ENCODE results near the gene ACSM2A.

DNA sequence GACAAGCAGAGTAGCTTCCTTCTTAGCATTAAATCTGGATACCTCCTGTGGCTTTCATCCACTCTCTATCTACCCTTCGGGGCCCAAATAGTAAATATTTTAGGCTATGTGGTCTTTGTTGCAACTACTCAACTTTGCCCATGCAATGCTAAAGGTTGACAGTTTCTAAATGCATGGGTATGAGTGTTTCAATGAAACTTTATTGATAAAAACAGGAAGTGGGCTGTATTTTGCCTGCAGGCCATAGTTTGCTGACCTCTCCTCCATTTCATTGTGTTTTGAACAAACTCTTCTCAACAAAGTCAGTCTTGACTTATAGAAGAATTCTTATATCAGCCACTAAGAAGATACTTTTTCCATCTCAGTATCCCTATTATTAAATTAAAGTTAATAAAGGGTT, 34.1 kb downstream of the ACSM2A start:
- TF ChIP-seq, protein P1, sequence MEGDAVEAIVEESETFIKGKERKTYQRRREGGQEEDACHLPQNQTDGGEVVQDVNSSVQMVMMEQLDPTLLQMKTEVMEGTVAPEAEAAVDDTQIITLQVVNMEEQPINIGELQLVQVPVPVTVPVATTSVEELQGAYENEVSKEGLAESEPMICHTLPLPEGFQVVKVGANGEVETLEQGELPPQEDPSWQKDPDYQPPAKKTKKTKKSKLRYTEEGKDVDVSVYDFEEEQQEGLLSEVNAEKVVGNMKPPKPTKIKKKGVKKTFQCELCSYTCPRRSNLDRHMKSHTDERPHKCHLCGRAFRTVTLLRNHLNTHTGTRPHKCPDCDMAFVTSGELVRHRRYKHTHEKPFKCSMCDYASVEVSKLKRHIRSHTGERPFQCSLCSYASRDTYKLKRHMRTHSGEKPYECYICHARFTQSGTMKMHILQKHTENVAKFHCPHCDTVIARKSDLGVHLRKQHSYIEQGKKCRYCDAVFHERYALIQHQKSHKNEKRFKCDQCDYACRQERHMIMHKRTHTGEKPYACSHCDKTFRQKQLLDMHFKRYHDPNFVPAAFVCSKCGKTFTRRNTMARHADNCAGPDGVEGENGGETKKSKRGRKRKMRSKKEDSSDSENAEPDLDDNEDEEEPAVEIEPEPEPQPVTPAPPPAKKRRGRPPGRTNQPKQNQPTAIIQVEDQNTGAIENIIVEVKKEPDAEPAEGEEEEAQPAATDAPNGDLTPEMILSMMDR (IDR thresholded peaks at IDR 0.05; ENCODE audit: poor library complexity, severe bottlenecking): no peak
- TF ChIP-seq MXI1 (conservative IDR thresholded peaks at IDR 0.05; ENCODE audit: poor library complexity, severe bottlenecking) (no peak), EZH2 (IDR thresholded peaks at IDR 0.05; ENCODE audit: borderline replicate concordance, insufficient read depth, low read length, poor library complexity, severe bottlenecking) (no peak), POLR2AphosphoS5 (IDR thresholded peaks at IDR 0.05) (no peak), SMC3 (conservative IDR thresholded peaks at IDR 0.05; ENCODE audit: poor library complexity) (no peak), TAF1 (IDR thresholded peaks at IDR 0.05; ENCODE audit: low read depth) (no peak), RAD21 (conservative IDR thresholded peaks at IDR 0.05) (no peak), EP300 (conservative IDR thresholded peaks at IDR 0.05; ENCODE audit: poor library complexity, severe bottlenecking) (no peak)
- TF ChIP-seq, protein P2, sequence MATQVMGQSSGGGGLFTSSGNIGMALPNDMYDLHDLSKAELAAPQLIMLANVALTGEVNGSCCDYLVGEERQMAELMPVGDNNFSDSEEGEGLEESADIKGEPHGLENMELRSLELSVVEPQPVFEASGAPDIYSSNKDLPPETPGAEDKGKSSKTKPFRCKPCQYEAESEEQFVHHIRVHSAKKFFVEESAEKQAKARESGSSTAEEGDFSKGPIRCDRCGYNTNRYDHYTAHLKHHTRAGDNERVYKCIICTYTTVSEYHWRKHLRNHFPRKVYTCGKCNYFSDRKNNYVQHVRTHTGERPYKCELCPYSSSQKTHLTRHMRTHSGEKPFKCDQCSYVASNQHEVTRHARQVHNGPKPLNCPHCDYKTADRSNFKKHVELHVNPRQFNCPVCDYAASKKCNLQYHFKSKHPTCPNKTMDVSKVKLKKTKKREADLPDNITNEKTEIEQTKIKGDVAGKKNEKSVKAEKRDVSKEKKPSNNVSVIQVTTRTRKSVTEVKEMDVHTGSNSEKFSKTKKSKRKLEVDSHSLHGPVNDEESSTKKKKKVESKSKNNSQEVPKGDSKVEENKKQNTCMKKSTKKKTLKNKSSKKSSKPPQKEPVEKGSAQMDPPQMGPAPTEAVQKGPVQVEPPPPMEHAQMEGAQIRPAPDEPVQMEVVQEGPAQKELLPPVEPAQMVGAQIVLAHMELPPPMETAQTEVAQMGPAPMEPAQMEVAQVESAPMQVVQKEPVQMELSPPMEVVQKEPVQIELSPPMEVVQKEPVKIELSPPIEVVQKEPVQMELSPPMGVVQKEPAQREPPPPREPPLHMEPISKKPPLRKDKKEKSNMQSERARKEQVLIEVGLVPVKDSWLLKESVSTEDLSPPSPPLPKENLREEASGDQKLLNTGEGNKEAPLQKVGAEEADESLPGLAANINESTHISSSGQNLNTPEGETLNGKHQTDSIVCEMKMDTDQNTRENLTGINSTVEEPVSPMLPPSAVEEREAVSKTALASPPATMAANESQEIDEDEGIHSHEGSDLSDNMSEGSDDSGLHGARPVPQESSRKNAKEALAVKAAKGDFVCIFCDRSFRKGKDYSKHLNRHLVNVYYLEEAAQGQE (IDR thresholded peaks at IDR 0.05; ENCODE audit: borderline replicate concordance): no peak
